K562 (cell line): ENCODE results near the gene LUZP1. TPM values are rescaled to one million over a fixed set of nuclear protein-coding genes. Genes with fewer than 3 reads are reported as not detected.

Source experiments
- ATAC-seq: fragments of 200-7000 bp; cut with Tn5 transposase; 3 replicates; pipeline ENCODE4 v1.9.1; 2020; ENCODE audit warnings: moderate library complexity
- BruUV-seq: library from RNA; stranded (reverse); fragments of 400-500 nt; replicated peaks from 2 replicates; lab custom pipeline; 2021; lab: Mats Ljungman, UMichigan
- CTCF ChIA-PET: fragments of 300-600 bp; formaldehyde crosslinking; extraction: SDS; loops from one replicate; lab custom pipeline; 2021; ENCODE audit warnings: low intra/inter-chr PET ratio; lab: Yijun Ruan, JAX
- POLR2A ChIA-PET: fragments of 300-600, 350-650 bp; sonication (Branson Sonifier 250); formaldehyde crosslinking; extraction: SDS; loops from one replicate; lab custom pipeline; 2021; ENCODE audit warnings: antibody characterized with exemption, inconsistent platforms; lab: Yijun Ruan, JAX
- DNase-seq, 4 experiments: peaks; one replicate each; pipeline versions ENCODE4 v3.0.0 to v3.0.0-alpha.2; 2011 to 2018; ENCODE audit warnings: low spot score in 3 of 4, mixed read lengths in 3 of 4; ENCODE audit errors: extremely low read depth in 1 of 4
- FAIRE-seq: peaks from 2 replicates; lab custom pipeline; 2011; peaks lifted over from hg19 to GRCh38; lab: Jason Lieb, UNC
- H2AFZ ChIP-seq: 2 replicates; pipeline ENCODE4 v1.6.0; 2011; ENCODE audit warnings: low read depth, low read length, control low read depth, inconsistent platforms
- H3K27ac ChIP-seq: fragments of 200-600 bp; 3 replicates; pipeline ENCODE4 v1.8.0; 2011; ENCODE audit warnings: low read depth, mild to moderate bottlenecking, control low read depth, inconsistent platforms, low read length, moderate library complexity, mixed read lengths; ENCODE audit errors: extremely low read depth
- H3K27me3 ChIP-seq, 2 experiments: fragments of 300-600 bp in 1 of 2; 2 replicates in 1 of 2; 3 replicates in 1 of 2; pipeline versions ENCODE4 v1.6.0 to v1.8.0; 2011; ENCODE audit warnings: inconsistent platforms in 2 of 2, low read length in 2 of 2, mild to moderate bottlenecking in 1 of 2, mixed read lengths in 1 of 2, moderate library complexity in 1 of 2; ENCODE audit not compliant: control insufficient read depth in 2 of 2, insufficient read depth in 2 of 2
- H3K36me3 ChIP-seq: fragments of 300-600 bp; 3 replicates; pipeline ENCODE4 v1.8.0; 2011; ENCODE audit warnings: mild to moderate bottlenecking, low read length, inconsistent platforms; ENCODE audit not compliant: control insufficient read depth, insufficient read depth
- H3K4me1 ChIP-seq, 2 experiments: fragments of 200-600 bp in 1 of 2; replicated peaks in 1 of 2; 2 replicates in 1 of 2; 3 replicates in 1 of 2; pipeline versions ENCODE4 v1.5.1 to v1.8.0; 2011; ENCODE audit warnings: inconsistent platforms in 2 of 2, low read length in 2 of 2, mild to moderate bottlenecking in 1 of 2, mixed read lengths in 1 of 2, moderate library complexity in 1 of 2; ENCODE audit not compliant: control insufficient read depth in 2 of 2, insufficient read depth in 2 of 2
- H3K4me2 ChIP-seq: 2 replicates; pipeline ENCODE4 v1.6.1; 2011; ENCODE audit warnings: low read length, control low read depth, inconsistent platforms, mixed read lengths; ENCODE audit not compliant: insufficient read depth
- H3K4me3 ChIP-seq: fragments of 200-600 bp; sonication (generic), shearing (Covaris generic); 2 replicates; pipeline ENCODE4 v1.5.1; 2016; ENCODE audit warnings: control low read depth, inconsistent platforms
- H3K79me2 ChIP-seq: fragments of 200-600 bp; 3 replicates; pipeline ENCODE4 v1.8.0; 2011; ENCODE audit warnings: low read length, inconsistent platforms; ENCODE audit not compliant: control insufficient read depth, insufficient read depth
- H3K9ac ChIP-seq, 2 experiments: 2 replicates each; pipeline versions ENCODE4 v1.6.0 to v1.6.1; 2011; ENCODE audit warnings: low read depth in 2 of 2, low read length in 2 of 2, control low read depth in 1 of 2, inconsistent platforms in 1 of 2, mild to moderate bottlenecking in 1 of 2, mixed read lengths in 1 of 2; ENCODE audit not compliant: insufficient read depth in 1 of 2
- H3K9me1 ChIP-seq: one replicate; pipeline ENCODE4 v1.6.0; 2011; ENCODE audit warnings: inconsistent platforms, mild to moderate bottlenecking, low read length, moderate library complexity; ENCODE audit not compliant: control insufficient read depth, insufficient read depth
- H3K9me3 ChIP-seq: replicated peaks from 2 replicates; pipeline ENCODE4 v1.5.1; 2011; ENCODE audit warnings: low read depth, low read length, inconsistent platforms; ENCODE audit not compliant: control insufficient read depth, insufficient read depth
- H4K20me1 ChIP-seq: replicated peaks from 2 replicates; pipeline ENCODE4 v1.6.1; 2011; ENCODE audit warnings: low read length, inconsistent platforms, mixed read lengths; ENCODE audit not compliant: control insufficient read depth, insufficient read depth
- HOXB6 ChIP-seq: fragments of 250-450 bp; sonication (Bioruptor Pico); IDR thresholded peaks from 2 replicates; pipeline ENCODE4 v1.5.1; 2022; ENCODE audit warnings: mild to moderate bottlenecking, borderline replicate concordance
- IRF1 ChIP-seq: sonication (generic); formaldehyde crosslinking; IDR thresholded peaks from 2 replicates; pipeline ENCODE4 v1.8.0; 2022; ENCODE audit warnings: missing genetic modification reagents, mild to moderate bottlenecking, borderline replicate concordance
- PRPF4 ChIP-seq: fragments of 200-400 bp; formaldehyde crosslinking; IDR thresholded peaks from one replicate; pipeline ENCODE4 v1.6.1; 2017; ENCODE audit warnings: low read length, low read depth, mild to moderate bottlenecking; ENCODE audit not compliant: insufficient read depth, poor library complexity, severe bottlenecking
- STAT5B ChIP-seq: fragments of 250-450 bp; sonication (Bioruptor Pico); IDR thresholded peaks from 2 replicates; pipeline ENCODE4 v1.8.0; 2021; ENCODE audit warnings: mild to moderate bottlenecking, inconsistent platforms
- ZEB2 ChIP-seq: fragments of 450-650 bp; IDR thresholded peaks from 2 replicates; pipeline ENCODE4 v1.6.1; 2016
- ZNF263 ChIP-seq: sonication (generic); formaldehyde crosslinking; IDR thresholded peaks from 2 replicates; pipeline ENCODE4 v1.8.0; 2022; ENCODE audit warnings: mild to moderate bottlenecking, missing genetic modification reagents, borderline replicate concordance
- ZNF282 ChIP-seq: sonication (generic); formaldehyde crosslinking; IDR thresholded peaks from 2 replicates; pipeline ENCODE4 v1.8.1; 2023; ENCODE audit warnings: missing genetic modification reagents
- WGBS: fragments of 100-300 bp; shearing (Covaris generic); methylation state at CpG from one replicate; pipeline ENCODE4 v1.1.6; 2016; ENCODE audit warnings: low coverage, mixed read lengths; ENCODE audit not compliant: insufficient coverage; ENCODE audit errors: missing lambda C conversion rate; 5-methylcytosine and 5-hydroxymethylcytosine counted together
- in situ Hi-C: fragments of 300-500 bp; cut with MboI; formaldehyde crosslinking; loops from 4 replicates; pipeline ENCODE4 v1.15.0; 2018; ENCODE audit warnings: inconsistent platforms, mixed read lengths
- intact Hi-C: fragments of 100-400 bp; cut with micrococcal nuclease; formaldehyde crosslinking; loops from 2 replicates; pipeline ENCODE4 v1.14.2; 2022
- polyA plus RNA-seq, 8 experiments: library from polyadenylated mRNA; depleted of rRNA in 4 of 8; stranded (reverse) in 5 of 8; unstranded in 3 of 8; fragments of >200 nt; fragmentation: Nextera tagmentation in 2 of 8; fragmentation: Illumina TruSeq in 1 of 8; extraction: Ambion mirVana in 2 of 8; extraction: Trizol in 1 of 8; gene quantifications; 2 replicates each; pipeline versions ENCODE4 v1.2.1 to v1.2.3, GENCODE V29; 2011 to 2014; ENCODE audit warnings: inconsistent platforms in 1 of 8, missing spikeins in 1 of 8
- total RNA-seq, 7 experiments: library from RNA; depleted of rRNA in 6 of 7; stranded (reverse); fragments of >200 nt in 6 of 7; fragmentation: Illumina TruSeq in 2 of 7; extraction: Trizol in 2 of 7; gene quantifications; 2 replicates each; pipeline versions ENCODE4 v1.2.1 to v1.2.3, GENCODE V29; 2011 to 2021; ENCODE audit warnings: low replicate concordance in 1 of 7

Gene LUZP1
- total and polyA plus RNA-seq, 9 of the 15 experiments (the other 6 are each of a cell fraction or from before 2014, with no cell fraction given) = 6.5 to 19.1 (median 12.4) TPM

- 32% methylated on average over 3 of the region's 3 CpGs for WGBS
- Histone ChIP-seq H3K4me2 (no peak overlapping the region), H3K9ac (no peak overlapping the region), H3K9me3 (no peaks in the 10 kb centered on the region), H3K27ac (no peak overlapping the region), H2AFZ (no peak overlapping the region), H4K20me1 (0 out of 2 replicates have a peak, but pooled peaks cover 9% of the 10 kb centered on the region), H3K9me1 (no peaks in the 10 kb centered on the region), H3K27me3 (peaks cover 30 to 58% of the 10 kb centered on the region in 2 experiments), H3K36me3 (no peaks in the 10 kb centered on the region), H3K4me1 (peaks cover 0 to 13% of the 10 kb centered on the region in 2 experiments; a peak in 4 of 5 replicates), H3K79me2 (no peaks in the 10 kb centered on the region), H3K4me3 (no peak overlapping the region)
- ChIA-PET POLR2A (no interaction called here), CTCF (no interaction called here)
- BruUV-seq = no TSS peak
- TF ChIP-seq STAT5B (no peak), IRF1 (CRISPR knock-in tag) (no peak), PRPF4 (no peak), ZNF263 (CRISPR knock-in tag) (no peak), ZEB2 (no peak), ZNF282 (CRISPR knock-in tag) (no peak), HOXB6 (CRISPR knock-in tag) (no peak)
- intact Hi-C loops (loop anchor here (5.0 to 10.0 kb wide), 3 partner anchors 62 to 320 kb away; partner anchors contain the start of gene E2F2), in situ Hi-C loops (loop anchor here (5.0 to 10.0 kb wide), 2 partner anchors 62 to 320 kb away; partner anchors contain the start of gene E2F2)
- no peak for ATAC-seq
- peak; percentile 15 for FAIRE-seq
- no peak for DNase-seq
These were observed 46.6 kb upstream of the LUZP1 start for GRCh38 chr1:23215291-23215690.
